Astrocyte of the cerebellum (primary cell): ENCODE data around the gene DAAM1.

Source experiments
- DNase-seq: peaks from one replicate; pipeline ENCODE4 v3.0.0-alpha.2; 2011; ENCODE audit warnings: low read depth
- H3K4me3 ChIP-seq: 2 replicates; pipeline ENCODE4 v1.5.1; 2011; ENCODE audit warnings: mild to moderate bottlenecking, low read depth, low read length, moderate library complexity
- CTCF ChIP-seq: IDR thresholded peaks from 2 replicates; pipeline ENCODE4 v1.5.1; 2012; ENCODE audit warnings: low read length, low read depth, moderate library complexity, mild to moderate bottlenecking; ENCODE audit errors: missing control alignments
- in situ Hi-C: cut with HindIII; loops from 2 replicates; pipeline ENCODE4 v1.10.0; 2017; ENCODE audit warnings: low sequenced_read_pairs

DAAM1 gene

GRCh38 chr14:59200195-59200594 lies 11.7 kb downstream of the DAAM1 start:
- no peak overlapping the region for H3K4me3 ChIP-seq
- no peak for DNase-seq
- in situ Hi-C loops = no loop called here
- TF ChIP-seq CTCF = no peak

- DNase-seq = no peak
- no peak overlapping the region for H3K4me3 ChIP-seq
- no peak for TF ChIP-seq CTCF
- in situ Hi-C loops = no loop called here
Measured at GRCh38 chr14:59202031-59202430, 13.6 kb downstream of the DAAM1 start.

- in situ Hi-C loops = no loop called here
- no peak for TF ChIP-seq CTCF
- no peak for DNase-seq
- no peak overlapping the region for H3K4me3 ChIP-seq
Measured at GRCh38 chr14:59204305-59204704, 15.8 kb downstream of the DAAM1 start.

- H3K4me3 ChIP-seq = no peak overlapping the region
- in situ Hi-C loops = no loop called here
- DNase-seq = no peak
- no peak for TF ChIP-seq CTCF
Measured at GRCh38 chr14:59206892-59207291, 18.4 kb downstream of the DAAM1 start.

- TF ChIP-seq CTCF = no peak
- DNase-seq = no peak
- in situ Hi-C loops = no loop called here
- H3K4me3 ChIP-seq = no peak overlapping the region
Measured at GRCh38 chr14:59207506-59207933, 19.1 kb downstream of the DAAM1 start.

GRCh38 chr14:59208224-59208814 lies 19.9 kb downstream of the DAAM1 start:
- in situ Hi-C loops = no loop called here
- H3K4me3 ChIP-seq = no peak overlapping the region
- no peak for TF ChIP-seq CTCF
- no peak for DNase-seq

- no peak for TF ChIP-seq CTCF
- H3K4me3 ChIP-seq = no peak overlapping the region
- DNase-seq = no peak
- in situ Hi-C loops = no loop called here
Measured at GRCh38 chr14:59208954-59209353, 20.5 kb downstream of the DAAM1 start.
